HepG2 (cell line): ENCODE data around the gene SCAPER.

Experiments used
- GTF2F1 ChIP-seq: fragments of 150-350 bp; IDR thresholded peaks from 2 replicates; pipeline ENCODE4 v1.6.1; 2014; ENCODE audit warnings: low read length
- MYC ChIP-seq: sonication (generic); formaldehyde crosslinking; IDR thresholded peaks from 2 replicates; pipeline ENCODE4 v1.9.0; 2021; ENCODE audit warnings: missing genetic modification reagents, borderline replicate concordance
- YY1 ChIP-seq: IDR thresholded peaks from 2 replicates; pipeline ENCODE4 v1.6.1; 2011; ENCODE audit warnings: low read length, low read depth, moderate library complexity, mild to moderate bottlenecking; ENCODE audit not compliant: insufficient read depth, insufficient replicate concordance
- ZBTB3 ChIP-seq: sonication (generic); formaldehyde crosslinking; IDR thresholded peaks from 2 replicates; pipeline ENCODE4 v1.4.0; 2020; ENCODE audit warnings: low read depth, mild to moderate bottlenecking, moderate library complexity, missing genetic modification reagents, borderline replicate concordance
- ZNF207 ChIP-seq: fragments of 450-650 bp; IDR thresholded peaks from 2 replicates; pipeline ENCODE4 v1.6.1; 2016; ENCODE audit warnings: antibody characterized with exemption, borderline replicate concordance
- ZNF337 ChIP-seq: sonication (generic); formaldehyde crosslinking; IDR thresholded peaks from 2 replicates; pipeline ENCODE4 v1.5.1; 2020; ENCODE audit warnings: missing genetic modification reagents, low read depth, mild to moderate bottlenecking, borderline replicate concordance

- TF ChIP-seq MYC (CRISPR knock-in tag) = no peak
- no peak for TF ChIP-seq ZNF207
- TF ChIP-seq YY1 = no peak
- TF ChIP-seq ZBTB3 = no peak
- TF ChIP-seq GTF2F1 = no peak
- TF ChIP-seq ZNF337 = no peak
These were observed 464.7 kb downstream of the SCAPER start for GRCh38 chr15:76440441-76440840.
